ENCODE data around the gene ENTR1. TPM values are rescaled to one million over a fixed set of nuclear protein-coding genes. Genes with fewer than 3 reads are reported as not detected.

The ENTR1 gene
- total RNA-seq (10 to 100 TPM; 11.5 to 26.9 (median 14.9) TPM), polyA plus RNA-seq (10 to 100 TPM; 21.4 to 23.7 TPM)
- long read RNA-seq, donor 1, transcript ENTR1-204 (8 exons, 2,129 nt) = major isoform, 14 of 27 reads
- long read RNA-seq, donor 1, partial matches to known transcripts = 4 of 27 reads
- long read RNA-seq, donor 1, other reads (novel, unspliced or antisense) = 6 of 27 reads
- long read RNA-seq, donor 2, transcript ENTR1-204 (8 exons, 2,129 nt) = major isoform, 7 of 19 reads
- long read RNA-seq, donor 2, partial matches to known transcripts = 4 of 19 reads
- long read RNA-seq, donor 2, other reads (novel, unspliced or antisense) = 6 of 19 reads
- long read RNA-seq, donor 3, partial matches to known transcripts = 0 of 4 reads
- long read RNA-seq, donor 3, other reads (novel, unspliced or antisense) = 3 of 4 reads

GRCh38 chr9:136410500-136411287 is at the start of gene ENTR1, which contains the start of gene PMPCA:
Gene ENTR1 (minus strand): TSS chr9:136410614. CDS start chr9:136410397, 217 bp downstream.
Gene PMPCA (plus strand): TSS chr9:136410658. CDS start chr9:136410669, 11 bp downstream.
- peak; percentile 74 to 94 (median 92) for ATAC-seq
- intact Hi-C loops (cut with DNase I) = no loop called here
- peak within 1 kb of the TSS; percentile 62 to 100 (median 96) for H3K4me3 ChIP-seq
- no peak for TF ChIP-seq CTCF (IDR thresholded peaks at IDR 0.05)
- peaks cover 8 to 36% (median 25%) of the 10 kb centered on the region in 9 donors for H3K4me1 ChIP-seq
- no peaks in the 10 kb centered on the region for H3K27me3 ChIP-seq
- peaks cover 0 to 62% (median 26%) of the 10 kb centered on the region in 9 donors for H3K36me3 ChIP-seq
- DNase-seq = peak; percentile 94 to 95
- WGBS, 2 donors = 0 to 1% methylated on average over 78 to 83 of the region's 83 CpGs
- H3K27ac ChIP-seq = peak within 1 kb of the TSS; percentile 64 to 94 (median 90)
- H3K9me3 ChIP-seq = no peaks in the 10 kb centered on the region

- no peaks in the 10 kb centered on the region for H3K9me3 ChIP-seq
- ATAC-seq = no peak
- no peak overlapping the region for H3K27ac ChIP-seq
- peaks cover 12 to 100% (median 96%) of the 10 kb centered on the region in 9 donors for H3K36me3 ChIP-seq
- no peak for DNase-seq
- TF ChIP-seq CTCF (IDR thresholded peaks at IDR 0.05) = no peak
- WGBS, 2 donors = 96 to 97% methylated on average over 28 of the region's 28 CpGs
- no peaks in the 10 kb centered on the region for H3K27me3 ChIP-seq
- H3K4me3 ChIP-seq = no peak overlapping the region
- intact Hi-C loops (cut with DNase I) = no loop called here
- H3K4me1 ChIP-seq = no peaks in the 10 kb centered on the region
These were observed 49.0 kb upstream of the ENTR1 start for GRCh38 chr9:136459425-136459824.

GRCh38 chr9:136457326-136457725 is 46.9 kb upstream of the ENTR1 start:
- no peak overlapping the region for H3K4me3 ChIP-seq
- H3K9me3 ChIP-seq = no peaks in the 10 kb centered on the region
- H3K36me3 ChIP-seq = peaks cover 12 to 100% (median 86%) of the 10 kb centered on the region in 9 donors
- DNase-seq (no peak), ATAC-seq (no peak)
- 97 to 98% methylated on average over 24 of the region's 24 CpGs for WGBS, 2 donors
- intact Hi-C loops (cut with DNase I) = no loop called here
- H3K4me1 ChIP-seq = no peaks in the 10 kb centered on the region
- no peaks in the 10 kb centered on the region for H3K27me3 ChIP-seq
- no peak overlapping the region for H3K27ac ChIP-seq
- TF ChIP-seq CTCF (IDR thresholded peaks at IDR 0.05) = no peak

GRCh38 chr9:136456258-136456657 is 45.8 kb upstream of the ENTR1 start:
- 90 to 91% methylated on average over 9 of the region's 9 CpGs for WGBS, 2 donors

More at GRCh38 chr9:136456258-136456657, 45.8 kb upstream of the ENTR1 start:
- DNase-seq (no peak), ATAC-seq (no peak)
- Histone ChIP-seq H3K27me3 (no peaks in the 10 kb centered on the region), H3K9me3 (no peaks in the 10 kb centered on the region), H3K4me1 (no peaks in the 10 kb centered on the region), H3K27ac (no peak overlapping the region), H3K4me3 (no peak overlapping the region), H3K36me3 (peaks cover 12 to 100% (median 83%) of the 10 kb centered on the region in 9 donors)
- TF ChIP-seq CTCF (IDR thresholded peaks at IDR 0.05) = no peak
- intact Hi-C loops (cut with DNase I) = no loop called here

Data from heart right ventricle (tissue), 16 donors.